Chondrocyte (in vitro differentiated cells): ENCODE results near the gene TSPO. TPM values are rescaled to one million over a fixed set of nuclear protein-coding genes. Genes with fewer than 3 reads are reported as not detected.

Experiments
- DNase-seq: peaks from one replicate; pipeline ENCODE4 v3.0.0; 2021; ENCODE audit warnings: mixed read lengths, low spot score
- H3K27ac Mint-ChIP-seq: one replicate; pipeline ENCODE4 v1.8.0; 2021; ENCODE audit warnings: mild to moderate bottlenecking, moderate library complexity, mixed read lengths; ENCODE audit not compliant: unreplicated experiment
- H3K27me3 Mint-ChIP-seq: 2 replicates; pipeline ENCODE4 v1.8.0; 2021; ENCODE audit warnings: low read depth, mixed read lengths
- H3K36me3 Mint-ChIP-seq: 2 replicates; pipeline ENCODE4 v1.8.0; 2021; ENCODE audit warnings: low read depth, mixed read lengths
- H3K4me1 Mint-ChIP-seq: 2 replicates; pipeline ENCODE4 v1.8.0; 2021; ENCODE audit warnings: low read depth, mild to moderate bottlenecking, mixed read lengths
- H3K4me3 Mint-ChIP-seq: one replicate; pipeline ENCODE4 v1.8.0; 2021; ENCODE audit warnings: mild to moderate bottlenecking, moderate library complexity, mixed read lengths; ENCODE audit not compliant: unreplicated experiment
- H3K9me3 Mint-ChIP-seq: 2 replicates; pipeline ENCODE4 v1.8.0; 2021; ENCODE audit warnings: low read depth, mixed read lengths
- total RNA-seq: library from RNA; stranded (reverse); gene quantifications from 3 replicates; pipeline ENCODE4 v1.2.1, GENCODE V29; 2021
- TF ChIP-seq, protein P1 (sequence below): fragments of 200-600 bp; sonication (generic); IDR thresholded peaks from 2 replicates; pipeline ENCODE4 v1.5.0; 2021; ENCODE audit warnings: antibody characterized with exemption, mild to moderate bottlenecking, moderate library complexity

Gene TSPO
- total RNA-seq, 1 donor from 2014 or later: 288 TPM

DNA sequence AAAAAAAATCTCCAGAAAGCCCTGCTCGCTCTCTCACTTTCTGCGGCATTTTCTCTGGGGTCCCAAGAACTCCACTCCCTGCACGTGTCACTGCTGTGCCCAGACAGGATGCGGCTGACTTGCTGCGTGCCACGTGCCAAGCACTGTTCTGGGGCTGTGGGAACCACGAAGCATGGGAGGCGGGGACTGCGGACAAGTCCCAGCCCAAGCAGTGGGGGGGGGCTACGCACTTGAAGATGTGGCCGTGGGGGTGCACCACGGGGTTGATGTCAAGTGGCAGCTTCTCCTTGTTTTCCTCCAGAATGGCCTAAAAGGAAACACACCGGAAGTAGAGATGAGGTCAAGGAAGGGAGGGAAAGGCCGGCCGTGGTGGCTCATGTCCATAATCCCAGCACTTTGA is 24.7 kb downstream of the TSPO start:
- H3K27ac Mint-ChIP-seq: no peak overlapping the region
- no peak overlapping the region for H3K4me3 Mint-ChIP-seq
- H3K9me3 Mint-ChIP-seq: no peaks in the 10 kb centered on the region
- no peaks in the 10 kb centered on the region for H3K27me3 Mint-ChIP-seq
- TF ChIP-seq, protein P1, sequence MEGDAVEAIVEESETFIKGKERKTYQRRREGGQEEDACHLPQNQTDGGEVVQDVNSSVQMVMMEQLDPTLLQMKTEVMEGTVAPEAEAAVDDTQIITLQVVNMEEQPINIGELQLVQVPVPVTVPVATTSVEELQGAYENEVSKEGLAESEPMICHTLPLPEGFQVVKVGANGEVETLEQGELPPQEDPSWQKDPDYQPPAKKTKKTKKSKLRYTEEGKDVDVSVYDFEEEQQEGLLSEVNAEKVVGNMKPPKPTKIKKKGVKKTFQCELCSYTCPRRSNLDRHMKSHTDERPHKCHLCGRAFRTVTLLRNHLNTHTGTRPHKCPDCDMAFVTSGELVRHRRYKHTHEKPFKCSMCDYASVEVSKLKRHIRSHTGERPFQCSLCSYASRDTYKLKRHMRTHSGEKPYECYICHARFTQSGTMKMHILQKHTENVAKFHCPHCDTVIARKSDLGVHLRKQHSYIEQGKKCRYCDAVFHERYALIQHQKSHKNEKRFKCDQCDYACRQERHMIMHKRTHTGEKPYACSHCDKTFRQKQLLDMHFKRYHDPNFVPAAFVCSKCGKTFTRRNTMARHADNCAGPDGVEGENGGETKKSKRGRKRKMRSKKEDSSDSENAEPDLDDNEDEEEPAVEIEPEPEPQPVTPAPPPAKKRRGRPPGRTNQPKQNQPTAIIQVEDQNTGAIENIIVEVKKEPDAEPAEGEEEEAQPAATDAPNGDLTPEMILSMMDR: no peak
- peak; percentile 72 for DNase-seq
- no peaks in the 10 kb centered on the region for H3K4me1 Mint-ChIP-seq
- peaks cover 13% of the 10 kb centered on the region for H3K36me3 Mint-ChIP-seq

DNA sequence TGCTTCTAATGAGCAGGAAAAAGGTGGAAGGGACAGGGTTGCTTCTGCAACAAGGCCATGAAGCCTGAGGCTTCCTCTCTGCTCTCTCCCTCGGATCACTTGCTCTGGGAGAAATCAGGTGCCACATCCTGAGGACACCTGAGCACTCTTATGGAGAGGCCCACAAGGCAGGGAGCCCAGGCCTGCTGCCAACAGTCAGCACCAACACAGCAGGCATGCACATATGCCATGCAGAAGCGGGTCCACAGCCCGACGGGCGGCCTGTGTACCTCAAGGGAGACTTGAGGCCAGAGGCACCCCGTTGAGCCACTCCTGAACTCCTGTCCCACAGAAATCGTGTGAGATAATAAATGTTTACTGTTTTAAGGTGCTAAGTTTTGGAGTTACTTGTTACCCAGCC is 26.1 kb downstream of the TSPO start:
- DNase-seq: peak; percentile 57
- Mint-ChIP-seq H3K4me1 (no peaks in the 10 kb centered on the region), H3K9me3 (no peaks in the 10 kb centered on the region), H3K27ac (no peak overlapping the region), H3K36me3 (peaks cover 15% of the 10 kb centered on the region), H3K27me3 (no peaks in the 10 kb centered on the region), H3K4me3 (no peak overlapping the region)
- TF ChIP-seq, protein P1: no peak

DNA sequence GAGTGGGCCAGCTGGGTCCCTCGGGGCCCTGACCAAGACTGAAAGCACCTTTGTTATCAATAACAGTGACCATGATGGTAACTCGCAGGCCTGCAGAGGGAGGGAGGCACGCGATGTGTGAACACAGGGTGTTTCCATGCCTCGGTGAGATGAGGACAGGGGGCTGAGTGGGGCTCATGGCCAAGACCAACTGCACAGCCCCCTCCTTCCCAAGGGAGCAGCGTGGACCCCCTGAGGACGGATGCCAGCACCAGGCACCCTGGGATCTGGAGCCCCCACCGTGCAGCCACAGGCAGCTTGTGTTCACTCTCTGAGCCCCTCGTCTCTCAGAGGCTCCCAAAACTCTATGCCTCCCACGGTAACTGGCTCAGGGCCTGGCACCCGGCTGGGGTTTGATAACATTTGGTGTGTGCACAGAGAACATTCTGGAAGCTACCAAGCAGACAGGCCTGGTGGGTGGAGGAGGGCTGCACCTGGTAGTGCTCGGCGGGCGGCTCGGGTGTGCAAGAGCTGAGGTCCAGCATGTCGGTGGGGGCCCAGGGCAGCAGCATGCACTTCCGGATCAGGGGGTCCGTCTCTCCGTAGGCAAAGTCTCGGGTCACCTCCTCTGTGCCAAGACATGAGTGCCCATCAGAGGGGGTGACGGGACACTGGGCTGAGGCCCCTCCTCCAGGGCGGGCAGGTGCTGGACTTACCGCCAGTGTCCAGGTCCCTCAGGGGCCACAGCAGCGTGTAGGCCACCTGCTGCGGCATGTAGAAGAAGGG is 28.0 kb downstream of the TSPO start:
- peak; percentile 91 for DNase-seq
- Mint-ChIP-seq H3K4me1 (peaks cover 3% of the 10 kb centered on the region), H3K36me3 (peaks cover 14% of the 10 kb centered on the region), H3K27me3 (no peaks in the 10 kb centered on the region), H3K27ac (no peak overlapping the region), H3K4me3 (no peak overlapping the region), H3K9me3 (no peaks in the 10 kb centered on the region)
- TF ChIP-seq, protein P1: no peak

DNA sequence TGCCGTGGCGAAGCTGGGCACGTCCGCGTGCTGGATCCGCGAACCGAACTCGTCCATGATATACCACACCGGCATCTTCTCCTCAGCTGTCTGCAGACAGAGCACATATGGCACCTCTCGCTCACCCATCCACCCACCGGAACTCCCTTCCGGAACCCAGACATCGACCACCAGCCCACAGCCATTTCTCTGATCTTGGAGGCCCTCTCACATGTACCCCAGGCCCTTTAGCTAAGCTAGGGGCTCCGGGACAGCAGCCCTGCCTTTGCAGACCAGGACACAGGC is 28.5 kb downstream of the TSPO start:
- no peak overlapping the region for H3K4me3 Mint-ChIP-seq
- peaks cover 14% of the 10 kb centered on the region for H3K36me3 Mint-ChIP-seq
- no peak overlapping the region for H3K27ac Mint-ChIP-seq
- H3K27me3 Mint-ChIP-seq: no peaks in the 10 kb centered on the region
- DNase-seq: no peak
- no peaks in the 10 kb centered on the region for H3K9me3 Mint-ChIP-seq
- H3K4me1 Mint-ChIP-seq: peaks cover 8% of the 10 kb centered on the region
- TF ChIP-seq, protein P1: no peak

DNA sequence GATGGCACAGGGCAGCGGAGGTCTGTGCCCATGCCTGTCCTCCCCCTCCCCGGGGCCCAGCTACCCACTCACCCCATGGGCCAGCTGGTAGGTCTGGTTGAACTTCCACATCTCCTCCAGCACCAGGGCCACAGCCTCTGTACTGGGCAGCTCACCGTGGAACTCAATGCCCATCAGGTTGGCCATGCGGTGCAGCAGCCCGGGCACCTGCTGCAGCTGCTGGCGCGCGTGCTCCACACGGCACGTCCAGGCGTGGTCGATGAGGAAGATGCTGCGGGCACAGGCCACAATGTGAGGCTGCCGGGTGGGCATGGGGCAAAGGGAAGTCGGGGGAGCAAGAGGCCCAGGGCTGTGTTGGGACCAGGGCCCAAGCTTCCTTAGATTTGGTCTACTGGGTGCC is 29.3 kb downstream of the TSPO start:
- peaks cover 14% of the 10 kb centered on the region for H3K36me3 Mint-ChIP-seq

More for the DNA sequence above, 29.3 kb downstream of the TSPO start:
- Mint-ChIP-seq H3K27me3 (no peaks in the 10 kb centered on the region), H3K27ac (no peak overlapping the region), H3K9me3 (no peaks in the 10 kb centered on the region), H3K4me1 (peaks cover 14% of the 10 kb centered on the region), H3K4me3 (no peak overlapping the region)
- TF ChIP-seq, protein P1: no peak
- DNase-seq: peak; percentile 88
